Colonic mucosa (tissue), 4 donors: Measurements from ENCODE around the gene PDSS2. TPM values are rescaled to one million over a fixed set of nuclear protein-coding genes. Genes with fewer than 3 reads are reported as not detected.
"Not testable (repeated sequence)": the region's sequence is repeated elsewhere in the genome, so short reads cannot be mapped to it uniquely, and the experiment has no call there.

Experiments used
- DNase-seq: peaks from one replicate; pipeline ENCODE4 v3.0.0-alpha.2; 2020
- H3K27ac ChIP-seq: fragments of 200-600 bp; one replicate; pipeline ENCODE4 v1.8.0; 2021
- H3K27me3 ChIP-seq: fragments of 200-600 bp; one replicate; pipeline ENCODE4 v1.8.0; 2021
- H3K36me3 ChIP-seq: fragments of 200-600 bp; one replicate; pipeline ENCODE4 v1.8.0; 2021
- H3K4me1 ChIP-seq: fragments of 200-600 bp; one replicate; pipeline ENCODE4 v1.8.0; 2021; ENCODE audit warnings: mild to moderate bottlenecking
- H3K4me3 ChIP-seq: fragments of 200-600 bp; one replicate; pipeline ENCODE4 v1.8.0; 2021
- H3K9ac ChIP-seq, 2 donors: one replicate each; pipeline ENCODE4 v1.7.0; 2013; ENCODE audit warnings: control low read depth in 2 of 2, low read depth in 2 of 2, low read length in 2 of 2
- H3K9me3 ChIP-seq: fragments of 200-600 bp; one replicate; pipeline ENCODE4 v1.8.0; 2021
- intact Hi-C: fragments of 100-400 bp; cut with DNase I; formaldehyde crosslinking; loops from one replicate; pipeline ENCODE4 v1.14.1; 2022
- total RNA-seq, 2 donors: library from RNA; stranded (reverse); fragmentation: NEBNext Ultra II Directional in 1 of 2; extraction: Animal tissue kit (Norgen Biotek cat#: 25700) in 1 of 2; gene quantifications; one replicate each; pipeline ENCODE4 v1.2.1, GENCODE V29; 2021
- TF ChIP-seq, protein P1 (sequence below): fragments of 200-600 bp; IDR thresholded peaks from one replicate; pipeline ENCODE4 v1.8.0; 2022; ENCODE audit warnings: antibody characterized with exemption, mild to moderate bottlenecking
- donor health status: healthy.
- donor health status: DM: no; HTN: no; CAD: no.
- donor health status: DM: no; HTN: no; CAD: no.

PDSS2 gene
- total RNA-seq, 2 donors from 2014 or later = 26.3 to 35.7 TPM

- TF ChIP-seq, protein P1, sequence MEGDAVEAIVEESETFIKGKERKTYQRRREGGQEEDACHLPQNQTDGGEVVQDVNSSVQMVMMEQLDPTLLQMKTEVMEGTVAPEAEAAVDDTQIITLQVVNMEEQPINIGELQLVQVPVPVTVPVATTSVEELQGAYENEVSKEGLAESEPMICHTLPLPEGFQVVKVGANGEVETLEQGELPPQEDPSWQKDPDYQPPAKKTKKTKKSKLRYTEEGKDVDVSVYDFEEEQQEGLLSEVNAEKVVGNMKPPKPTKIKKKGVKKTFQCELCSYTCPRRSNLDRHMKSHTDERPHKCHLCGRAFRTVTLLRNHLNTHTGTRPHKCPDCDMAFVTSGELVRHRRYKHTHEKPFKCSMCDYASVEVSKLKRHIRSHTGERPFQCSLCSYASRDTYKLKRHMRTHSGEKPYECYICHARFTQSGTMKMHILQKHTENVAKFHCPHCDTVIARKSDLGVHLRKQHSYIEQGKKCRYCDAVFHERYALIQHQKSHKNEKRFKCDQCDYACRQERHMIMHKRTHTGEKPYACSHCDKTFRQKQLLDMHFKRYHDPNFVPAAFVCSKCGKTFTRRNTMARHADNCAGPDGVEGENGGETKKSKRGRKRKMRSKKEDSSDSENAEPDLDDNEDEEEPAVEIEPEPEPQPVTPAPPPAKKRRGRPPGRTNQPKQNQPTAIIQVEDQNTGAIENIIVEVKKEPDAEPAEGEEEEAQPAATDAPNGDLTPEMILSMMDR = no peak
- intact Hi-C loops = no loop called here
These were observed 339.0 kb downstream of the PDSS2 start for GRCh38 chr6:107120404-107120803.

DNA sequence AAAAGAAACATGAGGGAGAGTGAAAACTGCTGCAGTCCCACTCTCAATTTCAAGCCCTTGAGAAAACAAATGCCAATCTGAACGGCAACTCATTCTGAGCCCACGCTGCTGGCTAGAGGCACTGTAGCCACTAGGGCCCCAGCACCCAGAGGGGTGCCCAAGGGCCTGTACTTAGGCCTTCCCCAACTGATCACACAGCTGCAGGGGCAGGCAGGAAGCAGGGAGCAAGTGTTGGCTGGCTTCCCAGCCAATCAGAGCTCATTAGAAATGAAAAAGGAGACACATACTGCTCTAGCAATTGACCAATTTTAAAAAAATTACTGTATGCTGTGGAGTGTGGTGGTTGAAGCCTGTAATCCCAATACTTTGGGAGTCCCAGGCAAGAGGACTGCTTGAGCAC, 340.4 kb downstream of the PDSS2 start:
- Histone ChIP-seq H3K4me1 (no peaks in the 10 kb centered on the region), H3K36me3 (no peaks in the 10 kb centered on the region), H3K27me3 (no peaks in the 10 kb centered on the region), H3K4me3 (no peak overlapping the region), H3K9ac (no peak overlapping the region), H3K27ac (no peak overlapping the region), H3K9me3 (no peaks in the 10 kb centered on the region)
- no peak for DNase-seq
- TF ChIP-seq, protein P1 = no peak
- intact Hi-C loops = no loop called here

More at GRCh38 chr6:107120404-107120803, 339.0 kb downstream of the PDSS2 start:
- H3K9me3 ChIP-seq = no peaks in the 10 kb centered on the region
- H3K4me1 ChIP-seq = no peaks in the 10 kb centered on the region
- H3K9ac ChIP-seq = no peak overlapping the region
- H3K27me3 ChIP-seq = no peaks in the 10 kb centered on the region
- H3K27ac ChIP-seq = no peak overlapping the region
- H3K4me3 ChIP-seq = no peak overlapping the region
- H3K36me3 ChIP-seq = no peaks in the 10 kb centered on the region
- no peak for DNase-seq

DNA sequence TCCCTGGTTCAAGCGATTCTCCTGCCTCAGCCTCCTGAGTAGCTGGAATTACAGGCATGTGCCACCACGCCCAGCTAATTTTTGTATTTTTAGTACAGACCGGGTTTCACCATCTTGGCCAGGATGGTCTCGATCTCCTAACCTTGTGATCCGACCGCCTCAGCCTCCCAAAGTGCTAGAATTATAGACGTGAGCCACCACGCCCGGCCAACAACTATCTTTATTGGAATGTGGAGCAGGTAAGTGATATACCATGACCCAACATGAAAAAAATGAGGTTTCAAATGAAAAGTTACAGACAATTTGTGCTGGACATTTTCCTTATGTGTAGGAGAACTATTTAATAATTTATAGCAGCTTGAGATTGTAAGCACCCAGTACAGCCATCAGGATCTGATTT, 340.8 kb downstream of the PDSS2 start:
- not testable (repeated sequence) for H3K27me3 ChIP-seq, H3K36me3 ChIP-seq, DNase-seq

DNA sequence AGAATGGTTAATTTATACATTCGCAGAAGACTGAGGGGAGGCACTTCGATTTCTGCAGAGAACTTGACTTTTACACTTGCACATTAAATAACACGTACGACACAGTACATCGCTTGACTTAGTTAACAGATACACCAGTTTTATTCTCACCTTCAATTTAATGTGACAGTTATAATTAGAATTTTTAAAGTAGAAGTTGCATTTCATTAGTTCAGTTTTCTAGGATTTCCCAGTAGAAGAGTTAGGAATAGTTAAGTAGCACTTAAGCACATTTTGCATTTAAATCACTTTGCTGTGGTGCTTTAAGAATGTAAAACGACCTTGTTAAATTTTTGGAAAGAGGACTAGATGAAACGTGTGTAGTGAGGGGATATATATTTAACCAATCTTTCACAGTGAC, 342.4 kb downstream of the PDSS2 start:
- H3K36me3 ChIP-seq = no peaks in the 10 kb centered on the region
- H3K9ac ChIP-seq = no peak overlapping the region
- H3K27ac ChIP-seq = peak overlapping the region; percentile 94
- no peaks in the 10 kb centered on the region for H3K9me3 ChIP-seq
- TF ChIP-seq, protein P1 = no peak
- peaks cover 4% of the 10 kb centered on the region for H3K4me1 ChIP-seq
- H3K4me3 ChIP-seq = no peak overlapping the region
- DNase-seq = no peak
- H3K27me3 ChIP-seq = no peaks in the 10 kb centered on the region
- intact Hi-C loops = no loop called here

More for the DNA sequence above, 340.8 kb downstream of the PDSS2 start:
- H3K27ac ChIP-seq, H3K4me1 ChIP-seq, intact Hi-C loops, H3K9me3 ChIP-seq, H3K9ac ChIP-seq, H3K4me3 ChIP-seq: not testable (repeated sequence)

DNA sequence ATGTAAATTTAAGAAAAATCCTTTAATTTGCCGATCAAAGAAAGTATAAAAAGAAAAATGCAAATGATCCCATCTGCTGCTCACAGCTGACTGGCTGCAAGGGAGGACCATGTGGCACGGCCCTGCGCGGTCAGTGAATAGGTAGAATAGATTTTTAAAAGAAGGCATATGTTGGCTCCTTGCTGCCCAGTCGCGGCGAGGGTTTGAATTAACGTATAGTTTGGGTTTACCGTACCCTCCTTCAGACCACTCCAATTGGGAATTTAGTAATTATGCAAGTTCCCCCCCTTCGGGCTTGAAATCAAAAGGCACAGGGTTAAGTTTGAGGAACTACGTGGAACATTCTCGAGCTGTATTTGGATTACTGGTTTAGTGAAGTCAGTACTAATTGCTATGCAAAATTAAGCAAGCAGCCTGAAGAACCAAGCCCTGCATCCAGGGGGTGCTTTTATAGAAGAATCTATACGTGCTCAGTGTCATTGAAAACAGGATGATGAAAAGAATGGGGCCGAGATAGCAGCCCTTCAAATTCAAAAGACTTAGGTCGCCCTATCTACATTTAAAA, 343.0 kb downstream of the PDSS2 start:
- Histone ChIP-seq H3K9me3 (no peaks in the 10 kb centered on the region), H3K36me3 (no peaks in the 10 kb centered on the region), H3K4me3 (peak overlapping the region; percentile 75), H3K4me1 (peaks cover 4% of the 10 kb centered on the region), H3K27ac (peak overlapping the region; percentile 94), H3K27me3 (no peaks in the 10 kb centered on the region), H3K9ac (peak overlapping the region in 1 of 2 donors; percentile 75)
- DNase-seq = peak; percentile 73
- intact Hi-C loops = no loop called here
- TF ChIP-seq, protein P1 = no peak

DNA sequence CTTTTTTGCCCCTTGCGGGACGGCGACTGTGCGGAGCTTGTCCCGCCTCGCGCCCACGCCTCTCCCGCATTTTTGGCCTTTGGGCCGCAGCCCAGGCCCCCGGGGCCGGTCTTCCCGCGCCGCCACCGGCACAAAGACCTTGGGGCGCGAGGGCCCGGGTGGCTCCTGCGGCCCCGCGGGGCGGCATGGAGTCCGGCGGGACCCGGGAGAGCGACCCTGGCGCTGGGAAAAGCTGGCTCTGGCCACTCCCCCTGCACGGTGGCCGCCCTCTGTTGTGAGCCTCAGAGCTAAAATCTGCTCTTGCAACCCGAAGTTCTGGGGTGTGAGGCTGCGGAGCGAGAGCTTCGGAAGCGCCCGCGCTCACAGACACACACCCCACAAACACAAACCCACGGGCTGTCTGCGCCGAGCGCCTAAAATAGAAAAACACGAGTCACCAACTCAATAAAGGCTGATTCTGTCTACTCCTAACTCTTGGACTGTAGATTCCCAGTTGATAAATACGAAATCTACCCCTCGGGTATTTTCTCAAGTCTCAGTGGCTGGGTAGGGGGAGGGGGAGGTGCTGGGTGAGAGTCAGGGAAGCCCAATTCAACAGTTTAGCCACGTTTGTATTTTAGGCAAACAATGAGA, 343.6 kb downstream of the PDSS2 start:
- no peaks in the 10 kb centered on the region for H3K36me3 ChIP-seq
- peak overlapping the region; percentile 94 for H3K27ac ChIP-seq
- intact Hi-C loops = loop anchor here (2.0 kb wide), 1 partner anchor 87 kb away; the partner anchor contains the start of gene MTRES1
- no peaks in the 10 kb centered on the region for H3K27me3 ChIP-seq
- H3K9me3 ChIP-seq = no peaks in the 10 kb centered on the region
- TF ChIP-seq, protein P1 = no peak
- H3K4me3 ChIP-seq = peak overlapping the region; percentile 75
- peak; percentile 71 for DNase-seq
- peaks cover 4% of the 10 kb centered on the region for H3K4me1 ChIP-seq
- H3K9ac ChIP-seq = peak overlapping the region; percentile 68 to 75
